GM12878 (cell line): ENCODE results near the gene CEBPG. TPM values are rescaled to one million over a fixed set of nuclear protein-coding genes. Genes with fewer than 3 reads are reported as not detected.

ENCODE experiments used
- ATAC-seq: fragments of 200-7000 bp; cut with Tn5 transposase; 3 replicates; pipeline ENCODE4 v1.9.1; 2020; ENCODE audit warnings: mild to moderate bottlenecking, moderate library complexity
- BruUV-seq: library from RNA; stranded (reverse); fragments of 400-500 nt; replicated peaks from 2 replicates; lab custom pipeline; 2021; lab: Mats Ljungman, UMichigan
- CTCF ChIA-PET: fragments of 300-600 bp; sonication (Branson Sonifier 250); formaldehyde crosslinking; extraction: SDS; loops from one replicate; lab custom pipeline; 2021; ENCODE audit warnings: inconsistent platforms; lab: Yijun Ruan, JAX
- POLR2A ChIA-PET: fragments of 350-600 bp; formaldehyde crosslinking; extraction: SDS; loops from one replicate; lab custom pipeline; 2021; ENCODE audit warnings: inconsistent platforms; lab: Charles Lee
- RAD21 ChIA-PET: fragments of 300-600 bp; sonication (Branson Sonifier 250); formaldehyde crosslinking; loops from one replicate; lab custom pipeline; 2023; ENCODE audit warnings: antibody characterized with exemption; ENCODE audit not compliant: unreplicated experiment; lab: Charles Lee
- SMC1A ChIA-PET: fragments of 300-600 bp; sonication (Branson Sonifier 250); formaldehyde crosslinking; loops from one replicate; lab custom pipeline; 2023; ENCODE audit not compliant: unreplicated experiment, uncharacterized antibody; lab: Charles Lee
- DNase-seq: peaks from one replicate; pipeline ENCODE4 v3.0.0-alpha.2; 2011; ENCODE audit warnings: low read depth, low spot score
- FAIRE-seq: peaks from 3 replicates; lab custom pipeline; 2011; peaks lifted over from hg19 to GRCh38; lab: Jason Lieb, UNC
- H2AFZ ChIP-seq: 2 replicates; pipeline ENCODE4 v1.6.0; 2011; ENCODE audit warnings: low read depth, low read length, control low read depth; ENCODE audit not compliant: control insufficient read depth
- H3K27ac ChIP-seq: 2 replicates; pipeline ENCODE4 v1.5.1; 2011; ENCODE audit warnings: control low read depth; ENCODE audit not compliant: control insufficient read depth, insufficient read depth
- H3K27me3 ChIP-seq, 2 experiments: replicated peaks in 1 of 2; 2 replicates each; pipeline versions ENCODE4 v1.6.0 to v1.6.1; 2011; ENCODE audit warnings: low read length in 1 of 2; ENCODE audit not compliant: control insufficient read depth in 2 of 2, insufficient read depth in 2 of 2
- H3K36me3 ChIP-seq, 2 experiments: 2 replicates each; pipeline ENCODE4 v1.5.1; 2011; ENCODE audit warnings: low read length in 1 of 2; ENCODE audit not compliant: control insufficient read depth in 2 of 2, insufficient read depth in 2 of 2
- H3K4me1 ChIP-seq: 2 replicates; pipeline ENCODE4 v1.6.1; 2011; ENCODE audit warnings: mild to moderate bottlenecking, low read length, moderate library complexity, mixed read lengths; ENCODE audit not compliant: control insufficient read depth, insufficient read depth
- H3K4me2 ChIP-seq: 2 replicates; pipeline ENCODE4 v1.6.0; 2011; ENCODE audit warnings: control low read depth; ENCODE audit not compliant: control insufficient read depth, insufficient read depth
- H3K4me3 ChIP-seq: fragments of 200-600 bp; sonication (generic); 2 replicates; pipeline ENCODE4 v1.5.1; 2016
- H3K79me2 ChIP-seq: 2 replicates; pipeline ENCODE4 v1.6.0; 2011; ENCODE audit warnings: low read length; ENCODE audit not compliant: control insufficient read depth, insufficient read depth
- H3K9ac ChIP-seq: 2 replicates; pipeline ENCODE4 v1.8.0; 2011; ENCODE audit warnings: low read length, control low read depth, mixed read lengths; ENCODE audit not compliant: control insufficient read depth, insufficient read depth
- H3K9me3 ChIP-seq: replicated peaks from 3 replicates; pipeline ENCODE4 v1.5.1; 2011; ENCODE audit warnings: mild to moderate bottlenecking, low read length; ENCODE audit not compliant: control insufficient read depth, insufficient read depth
- H4K20me1 ChIP-seq: 2 replicates; pipeline ENCODE4 v1.6.0; 2011; ENCODE audit not compliant: control insufficient read depth, insufficient read depth
- BCL11A ChIP-seq: IDR thresholded peaks from 2 replicates; pipeline ENCODE4 v1.6.1; 2011; ENCODE audit warnings: low read depth, low read length
- GABPA ChIP-seq: IDR thresholded peaks from 2 replicates; pipeline ENCODE4 v1.6.1; 2014; ENCODE audit warnings: antibody characterized with exemption, low read depth, mild to moderate bottlenecking, inconsistent platforms
- HCFC1 ChIP-seq: fragments of 150-350 bp; IDR thresholded peaks from 2 replicates; pipeline ENCODE4 v1.6.1; 2014; ENCODE audit warnings: low read length
- KAT2A ChIP-seq: conservative IDR thresholded peaks from 2 replicates; pipeline ENCODE4 v1.6.1; 2011; ENCODE audit warnings: low read depth, low read length; ENCODE audit not compliant: control insufficient read depth
- MTA3 ChIP-seq: IDR thresholded peaks from 2 replicates; pipeline ENCODE4 v1.6.1; 2012; ENCODE audit warnings: low read length, inconsistent platforms, borderline replicate concordance
- MYC ChIP-seq: IDR thresholded peaks from 2 replicates; pipeline ENCODE4 v1.6.1; 2011; ENCODE audit warnings: mild to moderate bottlenecking, low read length, moderate library complexity, inconsistent platforms; ENCODE audit not compliant: insufficient read depth, insufficient replicate concordance, insufficient read length, severe bottlenecking
- PAX5 ChIP-seq: IDR thresholded peaks from 2 replicates; pipeline ENCODE4 v1.6.1; 2011; ENCODE audit warnings: low read depth, low read length, borderline replicate concordance
- RAD21 ChIP-seq: IDR thresholded peaks from 2 replicates; pipeline ENCODE4 v1.6.1; 2011; ENCODE audit warnings: mild to moderate bottlenecking, low read depth, low read length, moderate library complexity; ENCODE audit not compliant: insufficient read depth
- RELA ChIP-seq: fragments of 450-650 bp; IDR thresholded peaks from 2 replicates; pipeline ENCODE4 v1.8.0; 2014; ENCODE audit warnings: borderline replicate concordance; ENCODE audit not compliant: partially characterized antibody
- RUNX3 ChIP-seq: IDR thresholded peaks from 2 replicates; pipeline ENCODE4 v1.6.1; 2012; ENCODE audit warnings: low read length, inconsistent platforms
- SMARCA5 ChIP-seq: fragments of 450-650 bp; IDR thresholded peaks from 2 replicates; pipeline ENCODE4 v1.6.1; 2017; ENCODE audit warnings: mild to moderate bottlenecking
- SREBF2 ChIP-seq: IDR thresholded peaks from 2 replicates; pipeline ENCODE4 v1.6.1; 2012; ENCODE audit warnings: mild to moderate bottlenecking, low read length
- STAT3 ChIP-seq: IDR thresholded peaks from 2 replicates; pipeline ENCODE4 v1.6.1; 2011; ENCODE audit warnings: low read depth, low read length, improper control_type of control experiment
- ZBED1 ChIP-seq: IDR thresholded peaks from 2 replicates; pipeline ENCODE4 v1.6.1; 2016; ENCODE audit warnings: borderline replicate concordance
- ZNF217 ChIP-seq: fragments of 450-650 bp; IDR thresholded peaks from 2 replicates; pipeline ENCODE4 v1.6.1; 2017; ENCODE audit warnings: antibody characterized with exemption, mild to moderate bottlenecking
- WGBS: methylation state at CpG from one replicate; pipeline ENCODE4 v1.1.6; 2016; ENCODE audit warnings: low lambda C conversion rate; ENCODE audit not compliant: insufficient replicate concordance, insufficient coverage; ENCODE audit errors: missing lambda C conversion rate; 5-methylcytosine and 5-hydroxymethylcytosine counted together
- in situ Hi-C: fragments of 300-500 bp; cut with MboI; formaldehyde crosslinking; loops from 9 replicates; pipeline ENCODE4 v1.14.3; 2018; ENCODE audit warnings: mixed read lengths
- intact Hi-C: fragments of 100-400 bp; cut with micrococcal nuclease; formaldehyde crosslinking; loops from one replicate; pipeline ENCODE4 v1.14.2; 2022; ENCODE audit not compliant: unreplicated experiment
- polyA plus RNA-seq, 11 experiments: library from polyadenylated mRNA; depleted of rRNA in 4 of 11; unstranded in 6 of 11; stranded (reverse) in 5 of 11; fragments of >200 nt; fragmentation: Nextera tagmentation in 4 of 11; fragmentation: Illumina TruSeq in 1 of 11; extraction: Ambion mirVana in 4 of 11; extraction: Trizol in 1 of 11; gene quantifications; 1 replicate in 1 of 11; 2 replicates in 10 of 11; pipeline versions ENCODE4 v1.2.1 to v1.2.3, GENCODE V29; 2011 to 2016; ENCODE audit warnings: inconsistent platforms in 2 of 11, missing spikeins in 2 of 11, low read depth in 1 of 11
- total RNA-seq, 4 experiments: library from RNA; depleted of rRNA in 3 of 4; stranded (reverse); fragments of >200 nt in 3 of 4; fragmentation: Illumina TruSeq in 1 of 4; extraction: Trizol in 1 of 4; gene quantifications; 2 replicates each; pipeline versions ENCODE4 v1.2.1 to v1.2.3, GENCODE V29; 2013 to 2021
- TF ChIP-seq, protein P1 (sequence below): fragments of 150-350 bp; IDR thresholded peaks from 2 replicates; pipeline ENCODE4 v1.6.1; 2016; ENCODE audit warnings: low read depth, low read length
- TF ChIP-seq, protein P2 (sequence below): IDR thresholded peaks from 2 replicates; pipeline ENCODE4 v1.6.1; 2011; ENCODE audit warnings: low read depth, low read length, improper control_type of control experiment, borderline replicate concordance
- TF ChIP-seq, protein P3 (sequence below): fragments of 450-650 bp; IDR thresholded peaks from 2 replicates; pipeline ENCODE4 v1.6.1; 2016; ENCODE audit warnings: mild to moderate bottlenecking

Gene CEBPG
- total and polyA plus RNA-seq, 10 of the 15 experiments (the other 5 are each of a cell fraction or from before 2014, with no cell fraction given): 5.2 to 22.4 (median 20.0) TPM

DNA sequence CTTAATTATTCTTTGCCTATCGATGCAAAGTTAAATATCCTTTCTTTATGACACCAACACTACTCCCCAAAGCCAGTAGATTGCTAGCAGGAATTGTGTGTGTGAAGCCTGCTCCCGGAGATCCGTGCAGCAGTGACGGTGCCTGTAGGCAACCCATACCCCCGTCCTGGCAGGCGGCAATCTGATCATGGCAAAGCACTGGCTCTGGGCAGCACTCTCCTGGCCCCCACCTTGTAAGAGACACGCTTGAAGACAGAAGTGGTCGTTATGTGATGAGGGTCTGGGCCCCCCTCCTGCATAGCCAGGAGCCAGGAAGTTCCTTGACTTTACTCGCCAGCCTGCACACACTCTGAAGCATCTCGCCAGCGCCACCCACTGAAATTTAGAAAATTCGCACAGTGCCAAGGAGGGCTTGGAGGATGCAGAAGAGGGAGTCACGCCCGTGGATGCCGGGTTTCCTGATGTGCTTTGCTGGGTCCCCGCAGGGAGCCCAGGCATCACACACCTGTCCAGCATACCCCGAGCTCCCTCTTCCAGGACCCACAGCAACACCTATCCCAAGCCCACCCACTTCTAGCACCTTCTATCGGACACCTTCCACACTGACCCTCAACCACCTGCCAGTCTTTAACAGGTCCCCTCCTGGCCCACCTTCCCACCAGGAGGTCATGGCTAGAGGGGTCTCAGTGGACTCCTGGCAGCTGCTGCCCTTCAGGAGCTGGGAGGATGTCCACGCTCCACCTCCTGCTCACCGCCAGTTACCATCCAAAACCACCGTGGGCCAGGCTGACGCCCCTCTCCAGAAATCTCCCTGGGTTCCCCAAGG is 54.5 kb downstream of the CEBPG start:
- no peak for ATAC-seq
- RAD21 ChIA-PET: no interaction called here
- no peaks in the 10 kb centered on the region for H3K36me3 ChIP-seq
- H3K4me1 ChIP-seq: no peaks in the 10 kb centered on the region
- CTCF ChIA-PET: interaction anchor here (1.5 kb wide), 1 partner anchor 12 kb away, joined by 3 read pairs; no protein-coding TSS in a partner anchor
- no peaks in the 10 kb centered on the region for H3K9me3 ChIP-seq
- no peak overlapping the region for H3K9ac ChIP-seq
- 68% methylated on average over 22 of the region's 22 CpGs for WGBS
- TF ChIP-seq, protein P1, sequence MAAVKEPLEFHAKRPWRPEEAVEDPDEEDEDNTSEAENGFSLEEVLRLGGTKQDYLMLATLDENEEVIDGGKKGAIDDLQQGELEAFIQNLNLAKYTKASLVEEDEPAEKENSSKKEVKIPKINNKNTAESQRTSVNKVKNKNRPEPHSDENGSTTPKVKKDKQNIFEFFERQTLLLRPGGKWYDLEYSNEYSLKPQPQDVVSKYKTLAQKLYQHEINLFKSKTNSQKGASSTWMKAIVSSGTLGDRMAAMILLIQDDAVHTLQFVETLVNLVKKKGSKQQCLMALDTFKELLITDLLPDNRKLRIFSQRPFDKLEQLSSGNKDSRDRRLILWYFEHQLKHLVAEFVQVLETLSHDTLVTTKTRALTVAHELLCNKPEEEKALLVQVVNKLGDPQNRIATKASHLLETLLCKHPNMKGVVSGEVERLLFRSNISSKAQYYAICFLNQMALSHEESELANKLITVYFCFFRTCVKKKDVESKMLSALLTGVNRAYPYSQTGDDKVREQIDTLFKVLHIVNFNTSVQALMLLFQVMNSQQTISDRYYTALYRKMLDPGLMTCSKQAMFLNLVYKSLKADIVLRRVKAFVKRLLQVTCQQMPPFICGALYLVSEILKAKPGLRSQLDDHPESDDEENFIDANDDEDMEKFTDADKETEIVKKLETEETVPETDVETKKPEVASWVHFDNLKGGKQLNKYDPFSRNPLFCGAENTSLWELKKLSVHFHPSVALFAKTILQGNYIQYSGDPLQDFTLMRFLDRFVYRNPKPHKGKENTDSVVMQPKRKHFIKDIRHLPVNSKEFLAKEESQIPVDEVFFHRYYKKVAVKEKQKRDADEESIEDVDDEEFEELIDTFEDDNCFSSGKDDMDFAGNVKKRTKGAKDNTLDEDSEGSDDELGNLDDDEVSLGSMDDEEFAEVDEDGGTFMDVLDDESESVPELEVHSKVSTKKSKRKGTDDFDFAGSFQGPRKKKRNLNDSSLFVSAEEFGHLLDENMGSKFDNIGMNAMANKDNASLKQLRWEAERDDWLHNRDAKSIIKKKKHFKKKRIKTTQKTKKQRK: no peak
- TF ChIP-seq RUNX3 (no peak), PAX5 (no peak), GABPA (no peak), STAT3 (no peak), RELA (no peak), RAD21 (no peak), HCFC1 (no peak), KAT2A (no peak), ZBED1 (no peak), MYC (no peak), MTA3 (no peak), SREBF2 (no peak), SMARCA5 (no peak), ZNF217 (no peak), BCL11A (no peak)
- TF ChIP-seq, protein P2, sequence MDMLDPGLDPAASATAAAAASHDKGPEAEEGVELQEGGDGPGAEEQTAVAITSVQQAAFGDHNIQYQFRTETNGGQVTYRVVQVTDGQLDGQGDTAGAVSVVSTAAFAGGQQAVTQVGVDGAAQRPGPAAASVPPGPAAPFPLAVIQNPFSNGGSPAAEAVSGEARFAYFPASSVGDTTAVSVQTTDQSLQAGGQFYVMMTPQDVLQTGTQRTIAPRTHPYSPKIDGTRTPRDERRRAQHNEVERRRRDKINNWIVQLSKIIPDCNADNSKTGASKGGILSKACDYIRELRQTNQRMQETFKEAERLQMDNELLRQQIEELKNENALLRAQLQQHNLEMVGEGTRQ: no peak
- TF ChIP-seq, protein P3, sequence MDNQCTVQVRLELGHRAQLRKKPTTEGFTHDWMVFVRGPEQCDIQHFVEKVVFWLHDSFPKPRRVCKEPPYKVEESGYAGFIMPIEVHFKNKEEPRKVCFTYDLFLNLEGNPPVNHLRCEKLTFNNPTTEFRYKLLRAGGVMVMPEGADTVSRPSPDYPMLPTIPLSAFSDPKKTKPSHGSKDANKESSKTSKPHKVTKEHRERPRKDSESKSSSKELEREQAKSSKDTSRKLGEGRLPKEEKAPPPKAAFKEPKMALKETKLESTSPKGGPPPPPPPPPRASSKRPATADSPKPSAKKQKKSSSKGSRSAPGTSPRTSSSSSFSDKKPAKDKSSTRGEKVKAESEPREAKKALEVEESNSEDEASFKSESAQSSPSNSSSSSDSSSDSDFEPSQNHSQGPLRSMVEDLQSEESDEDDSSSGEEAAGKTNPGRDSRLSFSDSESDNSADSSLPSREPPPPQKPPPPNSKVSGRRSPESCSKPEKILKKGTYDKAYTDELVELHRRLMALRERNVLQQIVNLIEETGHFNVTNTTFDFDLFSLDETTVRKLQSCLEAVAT: no peak
- H3K27me3 ChIP-seq: no peaks in the 10 kb centered on the region
- no peak overlapping the region for H3K4me3 ChIP-seq
- POLR2A ChIA-PET: no interaction called here
- H4K20me1 ChIP-seq: no peaks in the 10 kb centered on the region
- no peak overlapping the region for H3K27ac ChIP-seq
- DNase-seq: no peak
- H2AFZ ChIP-seq: no peak overlapping the region
- no TSS peak for BruUV-seq
- H3K79me2 ChIP-seq: no peaks in the 10 kb centered on the region
- no peak overlapping the region for H3K4me2 ChIP-seq
- in situ Hi-C loops: no loop called here
- no peak for FAIRE-seq
- SMC1A ChIA-PET: no interaction called here
- intact Hi-C loops: no loop called here
